ENCODE data around the gene KHDC3L. TPM values are rescaled to one million over a fixed set of nuclear protein-coding genes. Genes with fewer than 3 reads are reported as not detected.

Gene KHDC3L
- total and polyA plus RNA-seq, 2 of the 8 experiments (the other 6 are each of a cell fraction or from before 2014, with no cell fraction given) = 0.11 TPM; not detected in 1

DNA sequence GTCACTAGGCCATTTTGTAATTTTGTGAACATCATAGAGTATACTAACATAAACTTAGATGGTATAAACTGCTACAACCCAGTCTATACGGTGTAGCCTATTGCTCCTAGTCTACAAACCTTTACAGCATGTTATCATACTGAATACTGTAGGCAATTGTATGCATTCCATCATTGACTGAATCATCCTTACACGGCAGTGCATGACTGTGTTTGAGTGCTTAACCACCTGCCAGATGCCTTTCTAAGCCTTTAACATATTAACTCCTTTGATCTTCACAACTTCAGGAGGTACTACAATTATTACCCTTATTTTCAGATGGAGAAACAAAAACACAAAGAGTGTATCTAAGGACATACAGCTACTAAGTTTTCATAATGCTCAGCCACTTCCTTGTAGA lies 22.4 kb upstream of the KHDC3L start (continued):
- no peak for TF ChIP-seq SIN3A (conservative IDR thresholded peaks at IDR 0.05 in 1 of 2, IDR thresholded peaks at IDR 0.05 in 1 of 2; ENCODE audit: low read depth in 1 of 2, low read length in 2 of 2)

Data from H1 (cell line).